ENCODE measurements around the gene SLITRK2.

The SLITRK2 gene, protein sequence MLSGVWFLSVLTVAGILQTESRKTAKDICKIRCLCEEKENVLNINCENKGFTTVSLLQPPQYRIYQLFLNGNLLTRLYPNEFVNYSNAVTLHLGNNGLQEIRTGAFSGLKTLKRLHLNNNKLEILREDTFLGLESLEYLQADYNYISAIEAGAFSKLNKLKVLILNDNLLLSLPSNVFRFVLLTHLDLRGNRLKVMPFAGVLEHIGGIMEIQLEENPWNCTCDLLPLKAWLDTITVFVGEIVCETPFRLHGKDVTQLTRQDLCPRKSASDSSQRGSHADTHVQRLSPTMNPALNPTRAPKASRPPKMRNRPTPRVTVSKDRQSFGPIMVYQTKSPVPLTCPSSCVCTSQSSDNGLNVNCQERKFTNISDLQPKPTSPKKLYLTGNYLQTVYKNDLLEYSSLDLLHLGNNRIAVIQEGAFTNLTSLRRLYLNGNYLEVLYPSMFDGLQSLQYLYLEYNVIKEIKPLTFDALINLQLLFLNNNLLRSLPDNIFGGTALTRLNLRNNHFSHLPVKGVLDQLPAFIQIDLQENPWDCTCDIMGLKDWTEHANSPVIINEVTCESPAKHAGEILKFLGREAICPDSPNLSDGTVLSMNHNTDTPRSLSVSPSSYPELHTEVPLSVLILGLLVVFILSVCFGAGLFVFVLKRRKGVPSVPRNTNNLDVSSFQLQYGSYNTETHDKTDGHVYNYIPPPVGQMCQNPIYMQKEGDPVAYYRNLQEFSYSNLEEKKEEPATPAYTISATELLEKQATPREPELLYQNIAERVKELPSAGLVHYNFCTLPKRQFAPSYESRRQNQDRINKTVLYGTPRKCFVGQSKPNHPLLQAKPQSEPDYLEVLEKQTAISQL

DNA sequence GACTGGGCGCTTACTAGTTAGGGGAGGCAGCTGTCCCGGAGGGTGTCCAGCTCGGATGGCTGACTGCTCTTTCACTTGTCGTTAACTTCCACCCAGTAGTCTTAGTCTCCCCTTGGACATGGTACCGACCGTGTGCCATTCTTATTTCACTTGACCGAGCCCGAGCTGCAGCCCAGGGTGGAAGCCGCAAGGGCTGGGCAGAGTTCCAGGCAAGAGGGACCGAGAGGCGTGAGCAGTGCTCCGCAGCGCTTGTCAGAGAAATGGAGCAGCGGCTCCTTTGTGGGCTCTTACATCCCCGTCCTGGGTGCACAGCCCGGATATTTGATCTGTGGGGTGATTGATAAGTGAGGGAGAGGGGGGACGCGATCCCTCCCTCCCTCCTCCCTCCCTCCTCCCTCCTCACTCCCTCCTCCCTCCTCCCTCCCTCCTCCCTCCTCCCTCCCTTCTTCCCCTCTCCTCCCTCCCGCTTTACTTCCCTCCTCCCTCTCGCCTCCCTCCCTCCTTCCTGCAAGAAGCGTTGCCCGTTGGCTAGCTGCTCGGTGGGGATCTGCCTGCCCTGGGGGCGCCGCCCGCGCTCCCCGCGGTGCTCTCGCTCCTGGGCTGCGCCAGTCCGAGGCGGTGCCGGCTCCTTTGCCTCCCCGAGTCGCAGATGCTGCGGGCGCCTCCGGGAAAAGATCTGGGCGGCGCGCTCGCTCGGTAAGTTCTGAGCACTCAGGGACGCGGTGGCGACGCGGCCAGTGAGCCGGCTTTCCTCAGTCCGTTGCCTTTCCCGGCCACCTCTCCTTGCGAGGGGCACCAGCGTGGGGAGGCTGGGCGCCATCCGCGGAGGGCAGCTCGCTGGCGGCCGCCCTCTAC lies at the start of gene SLITRK2:
Gene SLITRK2 (plus strand): TSS at position 499 of the 855 bp plus-strand sequence. CDS start 4,597 bp downstream, outside the sequence.
- DNase-seq, result no peak

DNA sequence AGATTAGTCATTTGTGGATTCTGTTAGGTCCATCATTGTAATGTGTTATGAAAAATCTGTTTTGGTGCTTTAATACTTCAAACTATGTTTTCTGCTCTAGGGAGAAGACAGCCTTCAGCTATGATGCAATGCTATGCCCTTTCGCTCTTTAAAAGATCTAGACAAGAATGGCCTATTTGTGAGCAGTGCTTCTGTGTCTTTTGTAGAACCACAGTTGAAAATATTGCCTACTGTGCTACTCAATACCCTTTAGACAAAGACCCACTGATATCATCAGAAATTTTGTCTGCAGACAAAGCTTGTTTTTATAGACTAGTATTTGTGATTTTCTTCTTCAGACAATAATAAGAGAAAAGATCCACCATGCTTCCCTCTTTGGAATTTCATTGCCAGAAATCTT lies 44.6 kb upstream of the SLITRK2 start:
- no peak for DNase-seq

DNA sequence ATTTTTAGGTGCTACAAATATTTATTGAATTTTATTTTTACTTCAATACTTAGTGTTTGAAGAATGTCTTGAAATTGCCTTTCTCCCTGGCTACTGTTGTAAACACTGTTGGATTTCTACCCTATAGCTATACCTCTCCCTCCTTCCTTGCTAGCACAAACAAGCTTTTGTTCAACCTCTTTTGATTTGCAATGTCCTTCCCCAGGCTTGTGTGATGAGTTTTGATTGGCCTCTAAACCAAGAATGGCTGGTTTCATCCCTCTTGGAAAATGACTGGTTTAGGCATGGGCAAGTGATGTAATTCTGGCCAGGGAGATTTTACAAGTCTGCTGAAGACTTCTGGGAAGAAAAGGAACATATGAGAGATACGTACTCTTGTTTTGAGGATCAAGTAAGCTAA lies 25.3 kb upstream of the SLITRK2 start:
- DNase-seq, result no peak

DNA sequence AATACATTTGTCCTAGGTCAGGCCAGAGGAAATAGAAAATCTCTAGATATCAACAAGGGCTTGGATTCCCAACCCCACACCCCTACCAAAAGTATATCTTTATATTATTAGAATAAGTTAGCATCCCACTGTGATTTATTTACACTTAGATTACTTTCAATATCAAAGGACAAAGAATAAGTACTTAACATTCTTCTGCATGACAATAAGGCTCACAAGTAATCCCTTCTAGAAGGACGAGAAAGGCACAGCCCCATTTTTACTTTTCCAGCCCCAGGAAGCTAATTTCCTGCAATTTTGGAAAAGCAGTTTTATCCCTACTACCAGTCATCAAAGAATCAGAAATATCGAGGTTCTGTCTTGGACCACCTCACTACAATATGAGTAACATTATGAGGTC lies 14.1 kb upstream of the SLITRK2 start:
- DNase-seq, result no peak

DNA sequence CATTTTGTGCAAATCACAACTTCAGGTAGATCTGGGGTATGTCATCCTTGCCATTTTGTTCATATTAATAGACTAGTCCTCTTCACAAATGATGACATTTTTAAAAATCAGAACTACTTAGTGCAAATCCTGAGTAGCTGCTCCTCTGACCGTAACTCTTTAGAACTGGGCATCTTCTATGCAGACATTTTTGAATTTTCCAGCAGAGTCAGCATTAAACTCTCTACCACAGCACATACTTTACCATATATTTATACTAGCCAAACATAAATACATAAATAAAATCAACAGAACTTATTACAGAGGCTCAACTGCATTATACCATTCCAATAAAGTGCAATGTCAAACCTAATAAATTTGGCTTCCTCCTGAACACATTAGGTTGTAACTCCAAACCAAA lies 4.5 kb upstream of the SLITRK2 start:
- no peak for DNase-seq

DNA sequence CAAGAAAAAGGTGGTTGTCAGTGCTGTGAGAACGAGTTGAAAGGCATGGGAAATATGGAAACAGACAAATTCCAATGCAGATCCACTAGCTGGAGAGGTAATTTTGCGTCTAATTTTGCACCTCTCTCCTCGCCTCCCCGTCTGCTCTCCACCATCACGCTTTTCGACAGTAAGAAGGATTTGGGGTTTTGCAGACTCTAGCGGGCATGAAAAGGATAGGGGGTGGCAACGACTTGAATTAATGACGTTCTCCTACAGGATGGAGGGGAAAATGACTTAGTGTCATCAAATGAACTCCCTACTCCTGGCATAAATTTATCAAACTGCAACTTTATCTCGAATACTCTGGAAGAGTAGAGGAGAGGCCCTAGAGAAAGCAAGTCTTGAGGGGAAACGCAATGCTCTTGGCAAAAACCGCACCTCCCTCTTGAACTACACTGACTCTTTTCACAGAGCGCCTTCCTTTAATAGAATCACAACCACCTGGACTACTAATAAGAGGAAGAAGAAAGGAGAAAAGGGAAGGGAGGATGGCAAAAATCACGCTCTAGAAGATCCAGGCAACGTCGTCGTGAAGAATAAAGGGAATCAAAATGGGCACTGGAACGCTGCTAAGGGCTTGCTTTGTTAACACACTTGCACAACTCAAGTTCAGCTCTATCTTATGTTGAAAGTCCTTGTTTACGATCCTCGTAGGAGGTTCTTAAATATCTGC lies 871 bp upstream of the SLITRK2 start:
- no peak for DNase-seq

DNA sequence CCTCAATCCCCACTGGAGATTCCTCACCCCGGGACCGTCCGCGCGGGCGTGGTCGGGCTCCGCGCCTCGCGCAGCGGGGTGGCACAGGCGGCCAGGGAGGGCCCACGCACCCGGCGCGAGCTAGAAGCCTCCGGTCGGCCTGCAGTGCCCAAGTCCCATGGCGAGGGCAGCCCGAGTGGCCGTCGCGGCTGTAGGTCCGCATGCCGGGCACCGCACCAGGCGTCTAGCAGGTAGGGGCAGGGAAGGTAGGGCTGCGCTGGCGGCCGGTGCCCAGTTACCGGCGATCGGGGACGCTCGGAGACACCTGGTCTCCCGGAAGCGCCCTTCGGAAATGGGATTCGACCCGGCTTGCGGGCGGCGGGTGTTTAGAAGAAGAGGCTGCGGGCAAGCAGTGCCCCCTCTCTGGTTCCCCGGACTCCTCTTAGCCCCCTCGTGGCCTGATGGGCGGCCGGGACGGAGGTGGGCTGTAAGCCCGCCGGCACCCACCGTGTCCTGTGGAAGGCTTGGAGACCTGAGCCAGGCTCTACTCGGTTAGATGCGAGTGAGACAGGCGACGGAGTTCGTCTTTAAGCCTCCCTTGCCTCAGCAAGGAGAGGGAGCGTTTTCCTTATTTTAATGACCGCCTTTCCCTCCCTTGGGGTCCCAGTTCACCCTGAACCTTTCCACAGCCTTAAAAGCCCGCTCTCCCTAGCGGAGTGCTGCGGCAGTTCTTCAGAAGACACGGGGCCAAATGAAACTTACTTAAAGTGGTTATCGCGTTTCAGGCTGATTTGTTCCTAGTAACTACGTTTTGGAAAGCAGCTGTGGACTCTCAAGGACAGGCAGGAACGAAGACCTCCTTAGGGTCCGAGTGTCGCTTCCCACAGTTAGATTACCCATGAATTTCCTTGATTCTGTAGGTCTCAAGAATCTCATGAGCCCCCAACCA lies 821 bp downstream of the SLITRK2 start:
- DNase-seq, result no peak

DNA sequence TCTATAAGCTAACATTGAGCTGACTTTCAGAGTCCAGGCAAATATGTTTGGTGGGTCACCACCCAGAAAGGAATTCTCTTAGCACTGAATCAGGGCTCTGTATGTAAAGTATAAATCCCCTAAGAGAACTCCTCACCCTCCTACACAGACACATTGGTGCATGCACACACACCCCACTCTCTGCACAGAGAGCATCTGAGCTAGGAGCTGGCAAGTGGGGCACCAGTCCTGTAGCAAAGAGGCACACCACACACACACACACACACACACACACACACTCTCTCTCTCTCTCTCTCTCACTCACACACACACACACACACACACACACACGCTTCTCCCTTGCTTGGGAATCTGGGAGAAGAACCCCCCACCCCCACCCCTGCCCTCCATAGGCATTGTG lies 3.2 kb downstream of the SLITRK2 start:
- DNase-seq, result no peak

DNA sequence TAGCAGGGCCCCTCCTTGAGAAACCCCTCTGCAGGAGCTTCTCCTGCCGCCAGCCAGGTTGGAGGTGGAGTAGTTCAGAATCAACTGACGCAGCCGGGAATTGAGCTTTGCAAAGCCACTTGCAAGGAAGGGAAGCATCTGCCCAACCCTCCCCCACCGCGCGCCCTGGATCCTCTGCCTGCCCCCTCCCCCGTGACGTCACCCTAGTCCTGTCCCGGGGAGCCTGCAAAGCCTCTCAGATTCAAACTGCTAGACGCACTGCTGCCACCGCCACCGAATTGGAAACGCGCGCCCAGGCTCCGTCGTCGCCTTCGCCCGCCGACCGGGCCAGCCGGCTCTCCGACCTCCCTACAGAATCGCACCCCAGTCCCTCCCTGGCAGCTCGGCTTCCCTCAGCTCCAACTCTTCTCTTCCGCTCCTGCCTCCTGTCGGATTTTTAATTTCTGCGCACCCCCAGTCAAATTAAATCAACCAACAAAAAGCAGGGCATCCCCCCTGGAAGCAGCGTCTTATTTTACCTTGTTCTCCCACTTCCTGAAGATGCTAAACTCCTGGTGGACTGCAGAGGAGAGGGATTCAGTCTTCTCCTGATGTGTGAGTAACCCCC lies 3.8 kb downstream of the SLITRK2 start:
- no peak for DNase-seq

DNA sequence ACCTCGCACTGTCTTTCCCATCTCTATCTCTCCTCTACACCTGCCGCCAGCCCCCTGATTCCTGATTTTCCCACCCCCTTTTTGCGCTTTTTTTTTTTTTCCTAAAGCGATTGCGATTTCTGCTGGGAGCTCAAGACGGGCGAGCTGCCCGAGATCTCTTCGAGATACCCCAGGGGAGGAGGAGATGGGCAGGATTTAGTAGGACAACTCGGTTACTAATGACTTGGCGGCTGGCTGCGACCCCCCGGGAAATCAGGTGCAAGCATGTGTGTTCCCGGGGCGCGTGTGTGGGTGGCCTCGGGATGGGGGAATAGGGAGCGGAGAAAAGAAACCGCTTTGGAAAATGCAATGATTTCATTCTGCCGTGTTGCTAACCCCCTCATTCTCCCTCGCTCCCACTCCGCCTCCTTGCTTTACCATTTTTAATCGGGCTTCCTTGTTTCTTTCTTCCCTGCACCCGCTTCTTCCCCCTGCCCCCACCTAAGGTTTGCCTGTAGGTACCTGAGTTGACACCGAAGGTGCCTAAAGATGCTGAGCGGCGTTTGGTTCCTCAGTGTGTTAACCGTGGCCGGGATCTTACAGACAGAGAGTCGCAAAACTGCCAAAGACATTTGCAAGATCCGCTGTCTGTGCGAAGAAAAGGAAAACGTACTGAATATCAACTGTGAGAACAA lies 4.4 kb downstream of the SLITRK2 start:
- DNase-seq, result no peak

DNA sequence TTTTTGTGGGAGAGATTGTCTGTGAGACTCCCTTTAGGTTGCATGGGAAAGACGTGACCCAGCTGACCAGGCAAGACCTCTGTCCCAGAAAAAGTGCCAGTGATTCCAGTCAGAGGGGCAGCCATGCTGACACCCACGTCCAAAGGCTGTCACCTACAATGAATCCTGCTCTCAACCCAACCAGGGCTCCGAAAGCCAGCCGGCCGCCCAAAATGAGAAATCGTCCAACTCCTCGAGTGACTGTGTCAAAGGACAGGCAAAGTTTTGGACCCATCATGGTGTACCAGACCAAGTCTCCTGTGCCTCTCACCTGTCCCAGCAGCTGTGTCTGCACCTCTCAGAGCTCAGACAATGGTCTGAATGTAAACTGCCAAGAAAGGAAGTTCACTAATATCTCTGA lies 5.5 kb downstream of the SLITRK2 start:
- DNase-seq, result no peak

DNA sequence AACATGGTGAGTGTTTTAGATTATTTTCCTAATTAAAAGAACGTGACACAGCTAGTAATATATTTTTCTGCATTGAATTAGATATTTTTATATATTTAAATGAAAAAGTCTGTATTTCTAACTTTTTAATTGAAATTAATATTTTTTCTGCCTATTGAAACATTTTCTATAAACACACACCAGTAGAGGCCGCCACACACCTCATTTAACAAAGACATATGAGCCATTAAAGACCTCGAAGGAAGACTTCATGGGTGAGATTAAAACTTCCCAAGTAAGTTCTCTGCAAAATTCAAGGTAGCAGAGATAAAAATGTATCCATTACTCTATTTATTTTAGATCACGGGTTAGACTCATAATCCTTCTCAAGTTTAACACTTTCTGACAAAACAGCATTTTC lies 8.3 kb downstream of the SLITRK2 start:
- no peak for DNase-seq

DNA sequence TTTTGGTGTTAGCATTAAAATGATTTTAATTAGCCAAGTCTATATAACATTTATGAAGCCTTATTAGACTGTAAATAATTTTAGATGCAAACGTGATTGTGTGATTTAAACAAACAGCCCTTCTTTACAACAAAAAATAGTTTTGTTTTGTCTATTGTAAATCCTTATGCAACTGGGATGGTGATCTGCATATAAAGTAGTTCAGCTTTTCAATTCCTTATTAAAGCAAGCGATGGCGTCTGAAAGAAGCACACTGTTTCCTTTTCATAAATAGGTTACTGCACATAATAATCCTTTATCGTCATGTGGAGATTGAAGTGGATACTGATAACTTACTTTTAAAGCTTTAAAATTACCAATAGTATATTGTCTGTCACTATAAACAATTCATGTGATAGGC lies 8.8 kb downstream of the SLITRK2 start:
- no peak for DNase-seq

DNA sequence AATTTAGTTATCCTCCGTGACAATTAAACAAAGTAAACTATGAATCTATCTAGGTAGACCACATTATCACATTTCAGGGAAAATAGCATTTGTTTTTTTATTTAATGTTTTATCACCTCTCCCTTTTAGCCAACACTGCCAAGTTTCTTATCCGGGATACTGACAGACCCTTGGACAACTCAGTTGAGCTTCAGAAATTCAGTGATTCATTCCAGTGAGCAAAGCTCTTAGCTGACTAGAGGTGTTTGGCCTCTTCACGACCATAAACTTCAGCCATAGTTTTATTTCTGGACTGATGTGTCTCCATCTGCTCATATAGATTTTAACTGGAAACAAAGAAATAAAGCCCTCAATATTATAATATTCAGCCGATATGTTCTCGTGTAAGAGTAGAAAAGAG lies 15.2 kb downstream of the SLITRK2 start:
- no peak for DNase-seq

DNA sequence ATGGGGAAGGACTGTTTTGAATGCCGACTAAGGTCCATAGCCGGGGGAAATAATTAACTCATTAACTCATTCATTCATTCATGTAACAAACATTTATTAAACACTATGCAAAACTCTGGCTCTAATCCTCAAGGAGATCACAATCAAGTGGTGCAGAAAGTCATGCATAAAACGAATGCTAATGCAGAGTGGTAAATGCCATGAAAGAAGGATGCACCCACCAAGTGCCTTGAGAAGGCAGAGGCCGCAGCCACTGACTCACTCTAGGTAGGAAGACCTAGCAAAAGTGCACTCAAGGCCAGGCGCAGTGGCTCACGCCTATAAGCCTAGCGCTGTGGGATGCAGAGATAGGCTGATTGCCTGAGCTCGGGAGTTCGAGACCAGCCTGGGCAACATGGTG lies 22.9 kb downstream of the SLITRK2 start:
- no peak for DNase-seq

DNA sequence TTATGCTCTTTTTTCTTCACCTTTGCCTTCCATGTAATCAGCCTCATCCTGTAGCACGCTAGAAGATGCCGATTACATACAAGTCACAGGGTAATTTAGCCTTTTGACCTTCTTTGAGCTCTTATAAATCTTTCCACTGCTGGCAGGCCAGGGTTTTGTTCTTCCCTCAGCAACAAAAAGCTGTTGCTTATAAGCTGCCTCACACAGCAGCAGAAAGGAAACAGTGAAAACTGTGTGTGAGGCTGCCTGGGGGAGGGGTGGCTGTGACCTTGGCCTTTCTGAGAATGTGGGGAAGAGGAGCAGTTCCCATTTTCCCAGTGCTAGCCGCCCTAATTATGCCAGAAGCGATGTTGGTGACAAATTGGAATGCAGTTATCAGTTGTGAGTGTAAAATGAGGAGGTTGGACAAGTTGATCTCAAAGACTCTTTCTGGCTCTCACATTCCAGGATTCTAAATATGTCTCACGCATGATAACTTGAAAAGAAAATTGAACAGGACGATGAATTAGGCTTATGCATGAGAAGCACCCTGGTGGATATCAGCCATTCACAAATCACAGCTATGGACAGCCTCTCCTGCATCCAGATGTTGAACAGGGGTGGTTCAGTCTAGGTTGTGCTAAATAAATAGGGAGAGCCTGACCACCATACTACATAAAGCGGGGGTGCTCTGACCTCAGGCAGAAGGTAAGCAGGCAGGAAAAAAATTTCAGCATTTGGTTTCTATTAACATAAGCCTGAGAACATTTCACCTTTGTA lies 25.7 kb downstream of the SLITRK2 start:
- DNase-seq, result no peak

DNA sequence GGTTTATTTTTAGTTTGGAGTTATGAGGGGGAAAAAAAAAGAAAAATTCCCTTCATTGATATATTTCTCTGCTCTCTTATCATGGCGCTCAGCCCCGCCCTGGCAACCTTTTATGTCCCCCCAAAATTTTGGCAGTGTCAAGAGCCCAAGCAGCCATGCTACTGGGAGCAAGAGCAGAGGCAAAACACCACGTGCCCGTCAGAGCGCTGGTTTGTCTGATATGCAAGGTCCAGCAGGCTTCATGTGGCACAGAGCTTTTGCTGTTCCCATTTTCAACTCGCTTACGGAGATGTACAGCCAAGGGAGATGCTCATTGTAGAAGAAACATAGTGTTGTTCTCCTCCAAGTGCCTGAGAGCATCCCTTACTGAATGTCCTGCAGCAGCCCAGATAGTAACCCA lies 27.3 kb downstream of the SLITRK2 start:
- no peak for DNase-seq

DNA sequence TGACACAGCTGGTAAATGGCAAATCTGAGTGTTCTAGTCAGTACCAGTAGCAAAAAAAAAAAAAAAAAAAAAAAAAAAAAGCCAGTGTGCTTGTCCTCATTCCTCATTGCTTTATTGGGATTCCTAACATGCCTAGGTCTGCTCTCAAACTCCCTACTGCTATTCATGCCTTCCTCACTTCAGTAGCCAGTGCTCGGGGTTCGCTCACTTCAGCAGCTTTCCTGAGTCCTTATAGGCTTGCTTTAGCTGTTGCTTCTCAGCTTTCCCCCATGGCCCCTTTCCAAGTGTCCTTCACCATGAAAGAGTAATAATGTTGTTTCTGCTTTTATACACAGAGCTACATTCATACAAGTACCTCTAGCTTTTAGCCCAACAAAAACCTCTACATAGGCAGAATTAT lies 30.8 kb downstream of the SLITRK2 start:
- no peak for DNase-seq

DNA sequence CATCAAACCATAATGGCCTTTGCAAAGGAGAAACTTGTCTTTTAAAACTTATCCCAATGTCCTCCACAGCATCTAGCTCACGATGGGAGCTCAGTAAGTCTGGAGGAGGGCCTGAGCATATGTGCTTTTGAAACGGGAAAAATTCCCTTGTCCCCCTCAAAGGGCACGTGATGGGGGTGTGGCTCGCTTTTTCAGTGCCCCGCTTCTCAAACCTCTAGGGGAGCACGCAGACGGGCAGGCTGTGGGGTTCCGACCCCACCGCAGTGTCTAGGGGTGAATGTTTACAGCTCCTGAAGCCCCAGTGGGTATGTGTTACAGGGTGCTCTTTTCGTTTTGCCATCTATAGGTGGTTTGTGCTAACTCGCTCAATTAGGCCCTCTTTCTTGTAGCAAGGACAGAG lies 31.2 kb downstream of the SLITRK2 start:
- no peak for DNase-seq

DNA sequence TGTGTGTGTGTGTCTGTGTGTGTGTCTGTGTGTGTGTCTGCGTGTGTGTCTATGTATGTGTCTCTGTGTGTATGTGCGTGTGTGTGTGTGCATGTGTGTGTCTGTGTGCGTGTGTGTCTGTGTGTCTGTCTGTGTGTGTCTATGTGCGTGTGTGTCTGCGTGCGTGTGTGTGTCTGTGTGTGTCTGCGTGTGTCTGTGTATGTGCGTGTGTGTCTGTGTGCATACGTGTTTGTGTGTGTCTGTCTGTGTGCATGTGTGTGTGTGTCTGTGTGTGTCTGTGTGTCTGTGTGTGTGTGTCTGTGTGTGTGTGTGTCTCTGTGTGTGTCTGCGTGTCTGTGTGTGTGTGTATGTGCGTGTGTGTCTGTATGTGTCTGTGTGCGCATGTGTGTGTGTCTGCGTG lies 35.6 kb downstream of the SLITRK2 start:
- no peak for DNase-seq

All from activated effector memory CD4-positive, alpha-beta T cell treated with Interleukin-2 at 50 U/mL for 16 hours (primary cell).